KMS-11 (cell line): ENCODE measurements around the gene ABHD12.
"Not testable (repeated sequence)": the region's sequence is repeated elsewhere in the genome, so short reads cannot be mapped to it uniquely, and the experiment has no call there.

Source experiments
- H2AFZ ChIP-seq: fragments of 200-600 bp; sonication (generic); 2 replicates; pipeline ENCODE4 v1.6.1; 2016; ENCODE audit warnings: antibody characterized with exemption, mixed run types, low read depth
- H3K27ac ChIP-seq: fragments of 200-600 bp; sonication (generic); 2 replicates; pipeline ENCODE4 v1.6.1; 2016; ENCODE audit warnings: mild to moderate bottlenecking, mixed run types
- H3K27me3 ChIP-seq: fragments of 200-600 bp; sonication (generic); 2 replicates; pipeline ENCODE4 v1.6.1; 2017; ENCODE audit warnings: mild to moderate bottlenecking, low read depth, mixed run types, moderate library complexity; ENCODE audit not compliant: insufficient read depth
- H3K36me3 ChIP-seq: fragments of 200-600 bp; sonication (generic); 2 replicates; pipeline ENCODE4 v1.6.1; 2017; ENCODE audit warnings: mild to moderate bottlenecking, mixed run types; ENCODE audit not compliant: insufficient read depth
- H3K4me1 ChIP-seq: fragments of 200-600 bp; sonication (generic); 2 replicates; pipeline ENCODE4 v1.6.1; 2016; ENCODE audit warnings: mild to moderate bottlenecking, low read depth, mixed run types; ENCODE audit not compliant: poor library complexity, severe bottlenecking
- H3K4me2 ChIP-seq: fragments of 200-600 bp; sonication (generic); 2 replicates; pipeline ENCODE4 v1.7.0; 2016; ENCODE audit warnings: mild to moderate bottlenecking, mixed run types
- H3K4me3 ChIP-seq: fragments of 200-600 bp; sonication (generic); IDR thresholded peaks from 2 replicates; pipeline ENCODE4 v1.6.1; 2017; ENCODE audit warnings: low read depth, low read length, mixed read lengths; ENCODE audit not compliant: insufficient read depth
- H3K79me2 ChIP-seq: fragments of 200-600 bp; sonication (generic); 2 replicates; pipeline ENCODE4 v1.6.1; 2016; ENCODE audit warnings: low read depth, mixed run types; ENCODE audit not compliant: insufficient read depth
- H3K9ac ChIP-seq: fragments of 200-600 bp; sonication (generic); 2 replicates; pipeline ENCODE4 v1.6.1; 2016; ENCODE audit warnings: mild to moderate bottlenecking, mixed run types
- H4K20me1 ChIP-seq: fragments of 200-600 bp; sonication (generic); 2 replicates; pipeline ENCODE4 v1.6.1; 2016; ENCODE audit warnings: mild to moderate bottlenecking, mixed run types; ENCODE audit not compliant: insufficient read depth
- CTCF ChIP-seq: fragments of 200-600 bp; sonication (generic); conservative IDR thresholded peaks from 2 replicates; pipeline ENCODE4 v1.6.1; 2017; ENCODE audit warnings: low read depth, mild to moderate bottlenecking, antibody characterized with exemption, low read length, moderate library complexity, mixed read lengths

Gene ABHD12

GRCh38 chr20:25315418-25316210, 75.0 kb downstream of the ABHD12 start:
- Histone ChIP-seq H4K20me1 (no peaks in the 10 kb centered on the region), H3K4me2 (no peak overlapping the region), H2AFZ (no peak overlapping the region), H3K79me2 (no peaks in the 10 kb centered on the region), H3K27ac (no peak overlapping the region), H3K9ac (no peak overlapping the region), H3K4me1 (peaks cover 34% of the 10 kb centered on the region), H3K4me3 (no peak overlapping the region), H3K27me3 (no peaks in the 10 kb centered on the region), H3K36me3 (no peaks in the 10 kb centered on the region)
- TF ChIP-seq CTCF: no peak

- H3K4me3 ChIP-seq: no peak overlapping the region
- peaks cover 40% of the 10 kb centered on the region for H3K4me1 ChIP-seq
- no peaks in the 10 kb centered on the region for H3K79me2 ChIP-seq
- H3K27ac ChIP-seq: no peak overlapping the region
- TF ChIP-seq CTCF: no peak
- H3K4me2 ChIP-seq: no peak overlapping the region
- no peak overlapping the region for H2AFZ ChIP-seq
- H3K27me3 ChIP-seq: no peaks in the 10 kb centered on the region
- no peaks in the 10 kb centered on the region for H4K20me1 ChIP-seq
- H3K9ac ChIP-seq: no peak overlapping the region
- no peaks in the 10 kb centered on the region for H3K36me3 ChIP-seq
These were observed 75.9 kb downstream of the ABHD12 start for GRCh38 chr20:25314497-25315417.

- H3K4me3 ChIP-seq: no peak overlapping the region
- no peak overlapping the region for H3K27ac ChIP-seq
- no peak for TF ChIP-seq CTCF
These were observed 77.0 kb downstream of the ABHD12 start for GRCh38 chr20:25313593-25313992.

GRCh38 chr20:25312716-25313115, 77.9 kb downstream of the ABHD12 start:
- peaks cover 60% of the 10 kb centered on the region for H3K4me1 ChIP-seq
- H3K9ac ChIP-seq, H3K27me3 ChIP-seq, H3K27ac ChIP-seq, H2AFZ ChIP-seq, H3K4me2 ChIP-seq, H4K20me1 ChIP-seq, H3K79me2 ChIP-seq, H3K4me3 ChIP-seq, H3K36me3 ChIP-seq: not testable (repeated sequence)

More at GRCh38 chr20:25313593-25313992, 77.0 kb downstream of the ABHD12 start:
- Histone ChIP-seq H3K27me3 (no peaks in the 10 kb centered on the region), H3K4me2 (no peak overlapping the region), H3K79me2 (no peaks in the 10 kb centered on the region), H2AFZ (no peak overlapping the region), H3K4me1 (peaks cover 52% of the 10 kb centered on the region), H4K20me1 (no peaks in the 10 kb centered on the region), H3K36me3 (no peaks in the 10 kb centered on the region), H3K9ac (no peak overlapping the region)
